ENCODE measurements around the gene PLET1. TPM values are rescaled to one million over a fixed set of nuclear protein-coding genes. Genes with fewer than 3 reads are reported as not detected.

The PLET1 gene
- total and polyA plus RNA-seq, 2 donors (not counting 3 experiments of a cell fraction or from before 2014, with no cell fraction given) = not detected

DNA sequence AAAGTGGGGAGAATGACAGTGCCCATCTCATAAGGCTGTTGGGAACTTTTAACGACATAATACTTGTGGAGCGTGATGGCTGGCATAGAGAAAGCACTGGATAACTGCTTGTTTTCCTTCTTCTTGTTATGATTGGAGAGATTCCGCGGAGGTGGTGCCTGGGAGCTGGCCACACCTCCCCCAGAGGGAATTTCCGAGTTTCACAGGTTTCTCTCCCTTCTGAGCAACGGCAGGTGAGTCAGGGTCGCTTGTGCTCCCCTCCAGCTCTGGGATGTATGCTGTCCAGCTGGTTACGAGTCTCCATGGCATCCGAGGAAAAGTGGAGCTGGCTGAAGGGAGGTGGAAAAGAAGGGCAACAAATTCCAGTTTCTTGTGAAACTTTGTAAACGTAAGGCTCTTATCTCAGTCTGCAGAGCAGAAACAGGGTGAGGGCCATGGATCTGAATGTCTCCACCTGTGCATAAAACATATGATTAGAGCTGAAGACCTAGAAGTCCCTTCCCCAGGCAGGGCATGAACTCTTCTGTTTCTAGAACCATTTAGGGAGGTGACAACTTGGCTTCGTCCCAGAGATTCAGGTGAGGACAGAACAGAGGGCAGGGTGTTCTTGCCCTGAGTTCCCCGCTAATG is 10.0 kb upstream of the PLET1 start:
- Histone ChIP-seq H3K4me2 (ENCODE audit: insufficient read depth, low read length) (no peak overlapping the region), H3K9me3 (replicated peaks; ENCODE audit: control insufficient read depth, insufficient read depth, low read length) (no peaks in the 10 kb centered on the region), H3K9ac (replicated peaks; ENCODE audit: extremely low read depth, insufficient read depth, low read length) (no peak overlapping the region), H4K20me1 (replicated peaks; ENCODE audit: control insufficient read depth, extremely low read depth, insufficient read depth, low read length) (no peaks in the 10 kb centered on the region), H3K27ac (ENCODE audit: insufficient read depth, low read depth, low read length) (no peak overlapping the region), H3K36me3 (ENCODE audit: control insufficient read depth in 2 of 2, extremely low read depth in 1 of 2, insufficient read depth in 2 of 2, low read length in 2 of 2) (no peaks in the 10 kb centered on the region), H3K4me1 (ENCODE audit: control insufficient read depth, extremely low read depth, insufficient read depth, low read length) (no peaks in the 10 kb centered on the region), H3K27me3 (ENCODE audit: control insufficient read depth in 2 of 2, insufficient read depth in 2 of 2, low read length in 2 of 2) (peaks cover 0 to 10% of the 10 kb centered on the region in 2 experiments), H3K9me1 (replicated peaks; ENCODE audit: control insufficient read depth, extremely low read depth, insufficient read depth, low read length) (no peaks in the 10 kb centered on the region), H3K4me3 (replicated peaks in 1 of 3; ENCODE audit: insufficient read depth in 1 of 3, low read depth in 1 of 3, low read length in 3 of 3) (no peak overlapping the region), H3K79me2 (ENCODE audit: control insufficient read depth, insufficient read depth, low read length) (no peaks in the 10 kb centered on the region), H2AFZ (ENCODE audit: low read depth, low read length) (no peak overlapping the region)
- ChIA-PET CTCF (interaction anchor here (0.5 to 2.3 kb wide), 3 partner anchors 10 to 78 kb away, joined by 3 to 17 read pairs (median 8); no protein-coding TSS in a partner anchor), POLR2A (no interaction called here)
- no TSS peak for BruUV-seq (replicated peaks)
- no peak for TF ChIP-seq EZH2 (IDR thresholded peaks at IDR 0.05; ENCODE audit: borderline replicate concordance, low read depth, low read length, severe bottlenecking)
- TF ChIP-seq POLR2A (IDR thresholded peaks at IDR 0.05; ENCODE audit: low read depth, low read length) = no peak
- TF ChIP-seq, protein P1, sequence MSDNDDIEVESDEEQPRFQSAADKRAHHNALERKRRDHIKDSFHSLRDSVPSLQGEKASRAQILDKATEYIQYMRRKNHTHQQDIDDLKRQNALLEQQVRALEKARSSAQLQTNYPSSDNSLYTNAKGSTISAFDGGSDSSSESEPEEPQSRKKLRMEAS (IDR thresholded peaks at IDR 0.05; ENCODE audit: insufficient read depth, insufficient read length) = no peak
- no peak for TF ChIP-seq GATA2 (IDR thresholded peaks at IDR 0.05; ENCODE audit: insufficient read depth, insufficient read length, low read depth, low read length)
- TF ChIP-seq, protein P2, sequence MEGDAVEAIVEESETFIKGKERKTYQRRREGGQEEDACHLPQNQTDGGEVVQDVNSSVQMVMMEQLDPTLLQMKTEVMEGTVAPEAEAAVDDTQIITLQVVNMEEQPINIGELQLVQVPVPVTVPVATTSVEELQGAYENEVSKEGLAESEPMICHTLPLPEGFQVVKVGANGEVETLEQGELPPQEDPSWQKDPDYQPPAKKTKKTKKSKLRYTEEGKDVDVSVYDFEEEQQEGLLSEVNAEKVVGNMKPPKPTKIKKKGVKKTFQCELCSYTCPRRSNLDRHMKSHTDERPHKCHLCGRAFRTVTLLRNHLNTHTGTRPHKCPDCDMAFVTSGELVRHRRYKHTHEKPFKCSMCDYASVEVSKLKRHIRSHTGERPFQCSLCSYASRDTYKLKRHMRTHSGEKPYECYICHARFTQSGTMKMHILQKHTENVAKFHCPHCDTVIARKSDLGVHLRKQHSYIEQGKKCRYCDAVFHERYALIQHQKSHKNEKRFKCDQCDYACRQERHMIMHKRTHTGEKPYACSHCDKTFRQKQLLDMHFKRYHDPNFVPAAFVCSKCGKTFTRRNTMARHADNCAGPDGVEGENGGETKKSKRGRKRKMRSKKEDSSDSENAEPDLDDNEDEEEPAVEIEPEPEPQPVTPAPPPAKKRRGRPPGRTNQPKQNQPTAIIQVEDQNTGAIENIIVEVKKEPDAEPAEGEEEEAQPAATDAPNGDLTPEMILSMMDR (IDR thresholded peaks at IDR 0.05; ENCODE audit: extremely low read depth in 1 of 2, insufficient read depth in 1 of 2, low read depth in 1 of 2, low read length in 2 of 2) = no peak
- TF ChIP-seq POLR2AphosphoS5 (IDR thresholded peaks at IDR 0.05; ENCODE audit: insufficient read depth, low read depth, low read length) = no peak
- no peak for TF ChIP-seq FOS (IDR thresholded peaks at IDR 0.05; ENCODE audit: borderline replicate concordance, insufficient read depth, low read length)
- intact Hi-C loops (cut with micrococcal nuclease) = no loop called here
- DNase-seq (ENCODE audit: low read depth, low spot score) = no peak
- dilution Hi-C loops (cut with MboI; ENCODE audit: extremely low pct_ligation_motif_present, low sequenced_read_pairs) = no loop called here
- FAIRE-seq = no peak

All from endothelial cell of umbilical vein (primary cell).